Neural cell (in vitro differentiated cells): ENCODE measurements around the gene MARS1. TPM values are rescaled to one million over a fixed set of nuclear protein-coding genes. Genes with fewer than 3 reads are reported as not detected.

Experiments
- H2AFZ ChIP-seq: fragments of 200-600, 300-800 bp; sonication (generic), shearing (Covaris generic); 2 replicates; pipeline ENCODE4 v1.6.0; 2014; ENCODE audit warnings: low read depth, mild to moderate bottlenecking, antibody characterized with exemption, low read length, moderate library complexity
- H3F3A ChIP-seq: fragments of 200-600 bp; shearing (Covaris generic); 2 replicates; pipeline ENCODE4 v1.6.1; 2016; ENCODE audit warnings: mild to moderate bottlenecking, moderate library complexity, mixed read lengths, antibody characterized with exemption, low read length; ENCODE audit not compliant: insufficient read depth, poor library complexity, severe bottlenecking
- H3K27ac ChIP-seq: fragments of 200-600, 300-800 bp; sonication (generic), shearing (Covaris generic); 2 replicates; pipeline ENCODE4 v1.5.1; 2014; ENCODE audit warnings: mild to moderate bottlenecking, low read length, moderate library complexity
- H3K27me3 ChIP-seq: fragments of 300-800, 200-600 bp; sonication (generic), shearing (Covaris generic); 2 replicates; pipeline ENCODE4 v1.6.0; 2014; ENCODE audit warnings: mild to moderate bottlenecking, low read depth, low read length, moderate library complexity; ENCODE audit not compliant: insufficient read depth
- H3K36me3 ChIP-seq: fragments of 300-800, 200-600 bp; sonication (generic), shearing (Covaris generic); 2 replicates; pipeline ENCODE4 v1.5.1; 2014; ENCODE audit warnings: mild to moderate bottlenecking, antibody characterized with exemption, low read length, moderate library complexity; ENCODE audit not compliant: insufficient read depth
- H3K4me2 ChIP-seq: fragments of 300-800, 200-600 bp; sonication (generic), shearing (Covaris generic); 2 replicates; pipeline ENCODE4 v1.6.0; 2014; ENCODE audit warnings: mild to moderate bottlenecking, low read length
- H3K4me3 ChIP-seq: fragments of 300-800, 200-600 bp; sonication (generic), shearing (Covaris generic); 2 replicates; pipeline ENCODE4 v1.5.1; 2014; ENCODE audit warnings: mild to moderate bottlenecking, low read length, moderate library complexity
- H3K79me2 ChIP-seq: fragments of 200-600 bp; shearing (Covaris generic); replicated peaks from 2 replicates; pipeline ENCODE4 v1.6.0; 2014; ENCODE audit warnings: mild to moderate bottlenecking, low read length, moderate library complexity; ENCODE audit not compliant: insufficient read depth
- H3K9ac ChIP-seq: fragments of 300-800, 200-600 bp; sonication (generic), shearing (Covaris generic); 2 replicates; pipeline ENCODE4 v1.6.1; 2016; ENCODE audit warnings: mild to moderate bottlenecking, low read length, mixed read lengths
- H3K9me2 ChIP-seq: fragments of 200-600 bp; shearing (Covaris generic); 2 replicates; pipeline ENCODE4 v1.6.1; 2016; ENCODE audit warnings: mild to moderate bottlenecking, low read length, mixed read lengths; ENCODE audit not compliant: insufficient read depth
- H3K9me3 ChIP-seq: fragments of 200-600, 300-800 bp; sonication (generic), shearing (Covaris generic); 2 replicates; pipeline ENCODE4 v1.6.1; 2016; ENCODE audit warnings: mild to moderate bottlenecking, mixed run types, low read length, moderate library complexity, mixed read lengths
- H4K20me1 ChIP-seq: fragments of 200-600 bp; shearing (Covaris generic); 2 replicates; pipeline ENCODE4 v1.6.1; 2016; ENCODE audit warnings: mild to moderate bottlenecking, mixed run types; ENCODE audit not compliant: insufficient read depth
- EP300 ChIP-seq: fragments of 450-650 bp; conservative IDR thresholded peaks from 2 replicates; pipeline ENCODE4 v1.6.1; 2014; ENCODE audit warnings: antibody characterized with exemption, mild to moderate bottlenecking, moderate library complexity; ENCODE audit not compliant: poor library complexity, severe bottlenecking
- EZH2 ChIP-seq: fragments of 200-600, 300-800 bp; shearing (Covaris generic), sonication (generic); IDR thresholded peaks from 2 replicates; pipeline ENCODE4 v1.6.1; 2014; ENCODE audit warnings: antibody characterized with exemption, low read length, borderline replicate concordance, mild to moderate bottlenecking; ENCODE audit not compliant: insufficient read depth, poor library complexity, severe bottlenecking
- MXI1 ChIP-seq: fragments of 450-650 bp; conservative IDR thresholded peaks from 2 replicates; pipeline ENCODE4 v1.6.1; 2014; ENCODE audit warnings: antibody characterized with exemption, mild to moderate bottlenecking; ENCODE audit not compliant: poor library complexity, severe bottlenecking
- POLR2AphosphoS5 ChIP-seq: IDR thresholded peaks from 2 replicates; pipeline ENCODE4 v1.6.1; 2012
- RAD21 ChIP-seq: fragments of 450-650 bp; conservative IDR thresholded peaks from 2 replicates; pipeline ENCODE4 v1.6.1; 2014; ENCODE audit warnings: antibody characterized with exemption, mild to moderate bottlenecking, moderate library complexity
- SMC3 ChIP-seq: fragments of 450-650 bp; conservative IDR thresholded peaks from 2 replicates; pipeline ENCODE4 v1.6.1; 2014; ENCODE audit warnings: antibody characterized with exemption, mild to moderate bottlenecking, moderate library complexity; ENCODE audit not compliant: poor library complexity
- TAF1 ChIP-seq: IDR thresholded peaks from 2 replicates; pipeline ENCODE4 v1.6.1; 2012; ENCODE audit warnings: low read depth
- polyA plus RNA-seq: library from polyadenylated mRNA; depleted of rRNA; stranded (reverse); fragments of >200 nt; gene quantifications from 2 replicates; pipeline ENCODE4 v1.2.3, GENCODE V29; 2014
- TF ChIP-seq, protein P1 (sequence below): fragments of 450-650 bp; IDR thresholded peaks from 2 replicates; pipeline ENCODE4 v1.5.1; 2014; ENCODE audit warnings: antibody characterized with exemption, mild to moderate bottlenecking, moderate library complexity; ENCODE audit not compliant: poor library complexity, severe bottlenecking
- TF ChIP-seq, protein P2 (sequence below): IDR thresholded peaks from 2 replicates; pipeline ENCODE4 v1.6.1; 2012; ENCODE audit warnings: borderline replicate concordance

Gene MARS1
- polyA plus RNA-seq, 1 donor from 2014 or later = 321 TPM

DNA sequence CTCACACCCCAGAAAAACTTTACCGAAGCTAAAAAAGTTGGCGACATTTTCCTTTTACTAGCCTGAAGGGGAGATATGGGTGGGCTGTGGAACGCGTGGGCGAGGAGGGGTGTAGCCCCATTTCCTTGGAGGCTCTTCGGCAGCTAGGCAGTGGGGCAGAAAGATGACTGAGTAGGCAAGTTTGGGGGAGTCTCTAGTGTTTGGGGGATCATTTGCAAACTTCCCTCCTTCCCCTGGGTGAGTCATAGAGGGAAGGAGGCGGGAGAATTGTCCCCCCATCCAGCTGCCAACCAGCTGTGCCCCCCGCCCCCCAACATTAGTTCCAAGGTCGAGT is 26.0 kb upstream of the MARS1 start:
- Histone ChIP-seq H3K9ac (no peak overlapping the region), H3K4me2 (no peak overlapping the region), H3K79me2 (no peaks in the 10 kb centered on the region), H4K20me1 (no peaks in the 10 kb centered on the region), H2AFZ (no peak overlapping the region), H3K4me3 (peak overlapping the region; percentile 55), H3K9me2 (no peaks in the 10 kb centered on the region), H3K27me3 (peaks cover 39% of the 10 kb centered on the region), H3K36me3 (no peaks in the 10 kb centered on the region), H3K27ac (no peak overlapping the region), H3K9me3 (no peaks in the 10 kb centered on the region), H3F3A (no peaks in the 10 kb centered on the region)
- no peak for TF ChIP-seq POLR2AphosphoS5
- TF ChIP-seq, protein P1, sequence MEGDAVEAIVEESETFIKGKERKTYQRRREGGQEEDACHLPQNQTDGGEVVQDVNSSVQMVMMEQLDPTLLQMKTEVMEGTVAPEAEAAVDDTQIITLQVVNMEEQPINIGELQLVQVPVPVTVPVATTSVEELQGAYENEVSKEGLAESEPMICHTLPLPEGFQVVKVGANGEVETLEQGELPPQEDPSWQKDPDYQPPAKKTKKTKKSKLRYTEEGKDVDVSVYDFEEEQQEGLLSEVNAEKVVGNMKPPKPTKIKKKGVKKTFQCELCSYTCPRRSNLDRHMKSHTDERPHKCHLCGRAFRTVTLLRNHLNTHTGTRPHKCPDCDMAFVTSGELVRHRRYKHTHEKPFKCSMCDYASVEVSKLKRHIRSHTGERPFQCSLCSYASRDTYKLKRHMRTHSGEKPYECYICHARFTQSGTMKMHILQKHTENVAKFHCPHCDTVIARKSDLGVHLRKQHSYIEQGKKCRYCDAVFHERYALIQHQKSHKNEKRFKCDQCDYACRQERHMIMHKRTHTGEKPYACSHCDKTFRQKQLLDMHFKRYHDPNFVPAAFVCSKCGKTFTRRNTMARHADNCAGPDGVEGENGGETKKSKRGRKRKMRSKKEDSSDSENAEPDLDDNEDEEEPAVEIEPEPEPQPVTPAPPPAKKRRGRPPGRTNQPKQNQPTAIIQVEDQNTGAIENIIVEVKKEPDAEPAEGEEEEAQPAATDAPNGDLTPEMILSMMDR = no peak
- no peak for TF ChIP-seq MXI1
- no peak for TF ChIP-seq EP300
- TF ChIP-seq, protein P2, sequence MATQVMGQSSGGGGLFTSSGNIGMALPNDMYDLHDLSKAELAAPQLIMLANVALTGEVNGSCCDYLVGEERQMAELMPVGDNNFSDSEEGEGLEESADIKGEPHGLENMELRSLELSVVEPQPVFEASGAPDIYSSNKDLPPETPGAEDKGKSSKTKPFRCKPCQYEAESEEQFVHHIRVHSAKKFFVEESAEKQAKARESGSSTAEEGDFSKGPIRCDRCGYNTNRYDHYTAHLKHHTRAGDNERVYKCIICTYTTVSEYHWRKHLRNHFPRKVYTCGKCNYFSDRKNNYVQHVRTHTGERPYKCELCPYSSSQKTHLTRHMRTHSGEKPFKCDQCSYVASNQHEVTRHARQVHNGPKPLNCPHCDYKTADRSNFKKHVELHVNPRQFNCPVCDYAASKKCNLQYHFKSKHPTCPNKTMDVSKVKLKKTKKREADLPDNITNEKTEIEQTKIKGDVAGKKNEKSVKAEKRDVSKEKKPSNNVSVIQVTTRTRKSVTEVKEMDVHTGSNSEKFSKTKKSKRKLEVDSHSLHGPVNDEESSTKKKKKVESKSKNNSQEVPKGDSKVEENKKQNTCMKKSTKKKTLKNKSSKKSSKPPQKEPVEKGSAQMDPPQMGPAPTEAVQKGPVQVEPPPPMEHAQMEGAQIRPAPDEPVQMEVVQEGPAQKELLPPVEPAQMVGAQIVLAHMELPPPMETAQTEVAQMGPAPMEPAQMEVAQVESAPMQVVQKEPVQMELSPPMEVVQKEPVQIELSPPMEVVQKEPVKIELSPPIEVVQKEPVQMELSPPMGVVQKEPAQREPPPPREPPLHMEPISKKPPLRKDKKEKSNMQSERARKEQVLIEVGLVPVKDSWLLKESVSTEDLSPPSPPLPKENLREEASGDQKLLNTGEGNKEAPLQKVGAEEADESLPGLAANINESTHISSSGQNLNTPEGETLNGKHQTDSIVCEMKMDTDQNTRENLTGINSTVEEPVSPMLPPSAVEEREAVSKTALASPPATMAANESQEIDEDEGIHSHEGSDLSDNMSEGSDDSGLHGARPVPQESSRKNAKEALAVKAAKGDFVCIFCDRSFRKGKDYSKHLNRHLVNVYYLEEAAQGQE = no peak
- TF ChIP-seq EZH2 = no peak
- TF ChIP-seq TAF1 = no peak
- TF ChIP-seq SMC3 = no peak
- no peak for TF ChIP-seq RAD21

DNA sequence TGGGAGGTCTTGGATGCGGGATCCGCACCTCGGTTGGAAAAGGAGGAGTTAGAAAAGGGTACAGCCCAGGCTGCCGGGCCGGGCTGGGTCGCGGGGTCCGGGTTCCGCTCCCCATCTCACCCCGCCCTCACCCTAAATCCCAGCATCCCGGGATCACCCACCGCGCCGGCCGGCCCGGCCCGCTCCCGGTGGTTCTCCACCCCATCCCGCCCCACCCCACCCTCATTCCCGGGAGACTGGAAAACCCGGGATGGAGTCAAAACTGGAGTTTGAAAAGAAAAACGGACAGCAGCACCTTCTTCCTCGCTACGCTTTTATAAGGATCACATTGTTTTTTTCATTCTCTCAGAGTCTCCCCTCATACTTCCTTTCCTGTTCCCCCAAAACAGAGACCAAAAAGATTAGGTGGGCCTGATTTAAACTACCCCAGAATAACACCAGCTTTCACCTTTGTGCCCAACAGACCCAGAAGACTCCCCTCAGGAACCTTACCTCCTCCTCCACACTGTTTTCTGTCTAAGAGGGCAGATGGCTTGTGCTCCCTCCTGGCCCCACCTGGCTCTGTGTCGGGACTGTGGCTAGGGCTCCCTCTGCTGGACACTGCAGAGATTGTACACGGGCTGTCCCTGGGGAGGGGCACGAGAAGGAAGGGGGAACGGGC is 25.5 kb upstream of the MARS1 start:
- Histone ChIP-seq H3F3A (no peaks in the 10 kb centered on the region), H3K27ac (no peak overlapping the region), H3K4me2 (no peak overlapping the region), H3K9me3 (no peaks in the 10 kb centered on the region), H3K79me2 (no peaks in the 10 kb centered on the region), H3K9me2 (no peaks in the 10 kb centered on the region), H3K4me3 (peak overlapping the region; percentile 55), H3K27me3 (peaks cover 39% of the 10 kb centered on the region), H3K9ac (no peak overlapping the region), H3K36me3 (no peaks in the 10 kb centered on the region), H4K20me1 (no peaks in the 10 kb centered on the region), H2AFZ (no peak overlapping the region)
- TF ChIP-seq SMC3 (peak; percentile 62), EZH2 (peak; percentile 33), TAF1 (no peak), POLR2AphosphoS5 (peak; percentile 27), RAD21 (peak; percentile 64)
- TF ChIP-seq, protein P1 = peak; percentile 90
- TF ChIP-seq, protein P2 = no peak
